Measurements from ENCODE around the gene IL1RN. TPM values are rescaled to one million over a fixed set of nuclear protein-coding genes. Genes with fewer than 3 reads are reported as not detected.
A peak's percentile ranks its signal among the peaks of the same experiment; 100 is the strongest.

The IL1RN gene
- total and polyA plus RNA-seq, 2 of the 4 experiments (the other 2 are of a cell fraction): not detected

- no peak for TF ChIP-seq MXI1 (IDR thresholded peaks at IDR 0.05; ENCODE audit: borderline replicate concordance, low read depth, low read length)
These were observed 29.1 kb downstream of the IL1RN start (continued) for GRCh38 chr2:113156278-113157117.

GRCh38 chr2:113157118-113157896 is 29.9 kb downstream of the IL1RN start:
- Histone ChIP-seq H4K91ac (ENCODE audit: insufficient read depth, low read depth, low read length) (no peak overlapping the region), H2BK5ac (ENCODE audit: low read depth, low read length, poor library complexity, severe bottlenecking) (no peak overlapping the region), H3K56ac (ENCODE audit: extremely low read depth, insufficient read depth, low read length) (no peak overlapping the region), H4K20me1 (ENCODE audit: insufficient read depth, low read length) (no peaks in the 10 kb centered on the region), H3K18ac (ENCODE audit: low read depth, low read length) (no peak overlapping the region), H2BK15ac (ENCODE audit: low read depth, low read length) (no peak overlapping the region), H3K27me3 (ENCODE audit: control insufficient read depth, insufficient read depth, low read length) (peaks cover 23% of the 10 kb centered on the region), H3K9me1 (ENCODE audit: insufficient read depth, low read length) (no peaks in the 10 kb centered on the region), H3K23ac (ENCODE audit: low read depth, low read length) (no peak overlapping the region), H4K5ac (ENCODE audit: low read depth, low read length) (no peak overlapping the region), H2AK5ac (ENCODE audit: low read depth, low read length) (no peak overlapping the region), H3K79me1 (ENCODE audit: low read depth in 1 of 2, low read length in 2 of 2) (no peaks in the 10 kb centered on the region), H3K9me3 (ENCODE audit: control insufficient read depth, insufficient read depth, low read length) (no peaks in the 10 kb centered on the region), H3K4me2 (ENCODE audit: low read depth, low read length) (no peak overlapping the region), H3K4me1 (ENCODE audit: control insufficient read depth, insufficient read depth, low read length) (no peaks in the 10 kb centered on the region; the same call in 1 of the 2 replicates), H3K14ac (replicated peaks; ENCODE audit: low read depth, low read length) (no peak overlapping the region), H4K8ac (ENCODE audit: low read depth in 2 of 2, low read length in 2 of 2) (no peak overlapping the region), H3K36me3 (ENCODE audit: control insufficient read depth, insufficient read depth, low read length) (no peaks in the 10 kb centered on the region), H3K27ac (ENCODE audit: insufficient read depth, low read length) (no peak overlapping the region), H2BK20ac (ENCODE audit: low read depth, low read length) (no peak overlapping the region), H2AK9ac (replicated peaks; ENCODE audit: low read depth, low read length, poor library complexity) (no peak overlapping the region), H2BK120ac (ENCODE audit: low read depth, low read length) (no peak overlapping the region), H2AFZ (replicated peaks; ENCODE audit: low read length, poor library complexity) (peak overlapping the region; percentile 63), H3K4me3 (ENCODE audit: insufficient read depth, low read depth, low read length) (peak overlapping the region; percentile 16; the same call in 1 of the 2 replicates), H3K9ac (ENCODE audit: low read depth, low read length) (no peak overlapping the region), H3K4ac (ENCODE audit: low read depth, low read length) (no peak overlapping the region)
- no peak for TF ChIP-seq CHD1 (IDR thresholded peaks at IDR 0.05; ENCODE audit: low read depth, low read length)
- no peak for TF ChIP-seq RFX5 (IDR thresholded peaks at IDR 0.05; ENCODE audit: low read depth, low read length)
- no peak for TF ChIP-seq CTCF (conservative IDR thresholded peaks at IDR 0.05; ENCODE audit: low read depth, low read length)
- TF ChIP-seq SMC3 (IDR thresholded peaks at IDR 0.05; ENCODE audit: low read depth, low read length): no peak
- TF ChIP-seq, protein P1, sequence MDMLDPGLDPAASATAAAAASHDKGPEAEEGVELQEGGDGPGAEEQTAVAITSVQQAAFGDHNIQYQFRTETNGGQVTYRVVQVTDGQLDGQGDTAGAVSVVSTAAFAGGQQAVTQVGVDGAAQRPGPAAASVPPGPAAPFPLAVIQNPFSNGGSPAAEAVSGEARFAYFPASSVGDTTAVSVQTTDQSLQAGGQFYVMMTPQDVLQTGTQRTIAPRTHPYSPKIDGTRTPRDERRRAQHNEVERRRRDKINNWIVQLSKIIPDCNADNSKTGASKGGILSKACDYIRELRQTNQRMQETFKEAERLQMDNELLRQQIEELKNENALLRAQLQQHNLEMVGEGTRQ (IDR thresholded peaks at IDR 0.05; ENCODE audit: low read depth, low read length): no peak
- no peak for TF ChIP-seq RAD21 (IDR thresholded peaks at IDR 0.05; ENCODE audit: low read length)
- no peak for TF ChIP-seq MAFK (IDR thresholded peaks at IDR 0.05; ENCODE audit: low read depth, low read length)
- in situ Hi-C loops (cut with MboI; ENCODE audit: low sequenced_read_pairs): no loop called here
- POLR2A ChIA-PET (ENCODE audit: unreplicated experiment): no interaction called here
- peak; percentile 54 for ATAC-seq (ENCODE audit: low read depth)
- DNase-seq: no peak
- WGBS, 2 experiments (ENCODE audit: extremely low coverage in 2 of 2, insufficient read length in 1 of 2): 10% methylated on average over 25 of the region's 92 CpGs; no CpG with 5 or more reads in 1 of the 2 experiments
- CTCF ChIA-PET: interaction anchor here (0.5 to 1.7 kb wide), 2 partner anchors 15 to 232 kb away, joined by 3 to 4 read pairs; no protein-coding TSS in a partner anchor
- BruUV-seq (replicated peaks): no TSS peak
- dilution Hi-C loops (cut with HindIII; ENCODE audit: low sequenced_read_pairs, unreplicated experiment): no loop called here
- intact Hi-C loops (cut with micrococcal nuclease): no loop called here

Data from IMR-90 (cell line).